NCI-H1436 (cell line): Measurements from ENCODE around the gene SEC22A.

Experiments
- DNase-seq: peaks from one replicate; lab custom pipeline; 2025; lab: John Stamatoyannopoulos, UW

SEC22A gene

GRCh38 chr3:123287962-123288302 lies 86.2 kb downstream of the SEC22A start:
- DNase-seq: no peak

GRCh38 chr3:123289391-123290106 lies 87.8 kb downstream of the SEC22A start:
- DNase-seq: no peak

GRCh38 chr3:123290107-123290930 lies 88.6 kb downstream of the SEC22A start:
- no peak for DNase-seq

GRCh38 chr3:123290962-123291361 lies 89.2 kb downstream of the SEC22A start:
- DNase-seq: no peak

- DNase-seq: no peak
Observed at GRCh38 chr3:123291404-123291803, 89.7 kb downstream of the SEC22A start.

GRCh38 chr3:123292321-123293310 lies 90.9 kb downstream of the SEC22A start:
- DNase-seq: no peak

GRCh38 chr3:123294296-123294938 lies 92.7 kb downstream of the SEC22A start:
- no peak for DNase-seq

- no peak for DNase-seq
Observed at GRCh38 chr3:123295171-123295900, 93.6 kb downstream of the SEC22A start.

- no peak for DNase-seq
Observed at GRCh38 chr3:123295901-123296250, 94.1 kb downstream of the SEC22A start.

- no peak for DNase-seq
Observed at GRCh38 chr3:123296261-123296660, 94.5 kb downstream of the SEC22A start.

GRCh38 chr3:123296836-123297626 lies 95.3 kb downstream of the SEC22A start:
- DNase-seq: no peak

GRCh38 chr3:123297627-123297899 lies 95.8 kb downstream of the SEC22A start:
- no peak for DNase-seq

GRCh38 chr3:123298903-123299302 lies 97.2 kb downstream of the SEC22A start:
- no peak for DNase-seq

GRCh38 chr3:123299581-123299980 lies 97.8 kb downstream of the SEC22A start:
- no peak for DNase-seq

GRCh38 chr3:123300056-123300455 lies 98.3 kb downstream of the SEC22A start:
- DNase-seq: no peak

- DNase-seq: no peak
Observed at GRCh38 chr3:123300583-123300982, 98.8 kb downstream of the SEC22A start.

GRCh38 chr3:123301331-123302184 lies 99.8 kb downstream of the SEC22A start:
- no peak for DNase-seq

- DNase-seq: no peak
Observed at GRCh38 chr3:123302961-123303360, 101.2 kb downstream of the SEC22A start.

GRCh38 chr3:123303976-123304560 lies 102.3 kb downstream of the SEC22A start:
- DNase-seq: no peak
